GM21576 (cell line): ENCODE measurements around the gene CCDC63.
"Not testable (repeated sequence)": the region's sequence is repeated elsewhere in the genome, so short reads cannot be mapped to it uniquely, and the experiment has no call there.

Experiments
- ATAC-seq: cut with Tn5 transposase; IDR thresholded peaks from one replicate; pipeline ENCODE4 v1.9.1; 2021; ENCODE audit warnings: mild to moderate bottlenecking, moderate library complexity; ENCODE audit not compliant: unreplicated experiment

Gene CCDC63

GRCh38 chr12:110943373-110943772, 96.6 kb downstream of the CCDC63 start:
- no peak for ATAC-seq

GRCh38 chr12:110948041-110948440, 101.3 kb downstream of the CCDC63 start:
- no peak for ATAC-seq

- not testable (repeated sequence) for ATAC-seq
These were observed 103.7 kb downstream of the CCDC63 start for GRCh38 chr12:110950466-110950865.

- not testable (repeated sequence) for ATAC-seq
These were observed 104.1 kb downstream of the CCDC63 start for GRCh38 chr12:110950867-110951266.
